ENCODE data around the gene THSD7A.

Gene THSD7A

DNA sequence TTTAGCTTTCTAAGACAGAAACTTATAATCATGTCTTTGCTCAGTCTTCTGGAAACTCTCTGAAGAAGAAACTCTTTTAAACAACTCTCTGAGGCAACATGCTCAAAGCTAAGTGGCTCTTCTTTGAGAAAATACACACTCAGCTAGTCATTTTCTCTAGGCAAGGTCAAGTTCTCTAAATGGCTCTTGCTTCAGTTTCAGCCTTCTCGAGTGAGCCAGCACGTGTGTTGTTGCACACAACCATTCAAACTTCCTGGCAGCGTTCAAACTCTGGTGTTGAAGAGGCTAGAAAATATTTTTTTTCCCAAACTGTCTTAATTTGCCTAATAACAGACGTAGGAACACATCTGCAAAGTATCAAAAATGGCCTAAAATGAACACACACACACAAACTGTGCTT, 129.1 kb downstream of the THSD7A start:
- DNase-seq (ENCODE audit: low read depth): peak; percentile 3
- no peak overlapping the region for H3K4me3 ChIP-seq (ENCODE audit: low read depth, low read length)
- TF ChIP-seq, protein P1, sequence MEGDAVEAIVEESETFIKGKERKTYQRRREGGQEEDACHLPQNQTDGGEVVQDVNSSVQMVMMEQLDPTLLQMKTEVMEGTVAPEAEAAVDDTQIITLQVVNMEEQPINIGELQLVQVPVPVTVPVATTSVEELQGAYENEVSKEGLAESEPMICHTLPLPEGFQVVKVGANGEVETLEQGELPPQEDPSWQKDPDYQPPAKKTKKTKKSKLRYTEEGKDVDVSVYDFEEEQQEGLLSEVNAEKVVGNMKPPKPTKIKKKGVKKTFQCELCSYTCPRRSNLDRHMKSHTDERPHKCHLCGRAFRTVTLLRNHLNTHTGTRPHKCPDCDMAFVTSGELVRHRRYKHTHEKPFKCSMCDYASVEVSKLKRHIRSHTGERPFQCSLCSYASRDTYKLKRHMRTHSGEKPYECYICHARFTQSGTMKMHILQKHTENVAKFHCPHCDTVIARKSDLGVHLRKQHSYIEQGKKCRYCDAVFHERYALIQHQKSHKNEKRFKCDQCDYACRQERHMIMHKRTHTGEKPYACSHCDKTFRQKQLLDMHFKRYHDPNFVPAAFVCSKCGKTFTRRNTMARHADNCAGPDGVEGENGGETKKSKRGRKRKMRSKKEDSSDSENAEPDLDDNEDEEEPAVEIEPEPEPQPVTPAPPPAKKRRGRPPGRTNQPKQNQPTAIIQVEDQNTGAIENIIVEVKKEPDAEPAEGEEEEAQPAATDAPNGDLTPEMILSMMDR (IDR thresholded peaks at IDR 0.05; ENCODE audit: insufficient read depth, low read depth, low read length, missing control alignments): no peak

DNA sequence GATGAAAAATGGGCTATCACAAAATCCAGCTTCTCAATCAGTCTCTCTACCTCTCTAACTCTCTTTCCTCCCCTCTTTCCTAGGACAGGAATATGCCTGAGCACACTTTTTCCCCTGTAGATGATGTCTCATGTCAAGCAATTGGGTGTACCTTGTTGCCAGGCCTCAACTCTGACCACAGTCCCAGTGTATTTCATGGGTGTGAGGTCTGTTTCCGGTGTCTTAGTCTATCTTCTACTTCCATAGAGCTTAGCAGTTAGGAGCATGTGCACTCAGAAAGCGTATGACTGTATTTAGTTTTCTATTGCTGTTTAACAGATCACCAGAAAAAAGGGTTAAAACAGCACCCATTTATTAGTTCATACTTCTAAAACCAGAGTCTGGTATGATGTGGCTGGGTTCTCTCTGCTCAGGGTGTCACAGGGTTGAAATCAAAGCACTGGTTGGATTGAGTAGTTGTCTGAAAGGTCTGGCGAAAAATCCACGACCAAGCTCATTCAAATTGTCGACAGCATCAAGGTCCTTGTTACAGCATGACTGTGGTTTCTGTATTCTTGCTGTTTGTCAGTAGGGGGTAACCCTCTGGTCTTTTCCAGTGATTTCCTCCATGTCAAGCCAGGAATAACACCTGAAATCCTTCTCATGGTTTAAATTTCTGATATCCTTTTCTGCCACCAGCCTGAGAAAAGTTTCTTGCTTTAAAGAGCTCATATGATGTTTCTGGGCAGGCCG, 130.0 kb downstream of the THSD7A start:
- TF ChIP-seq, protein P1 (IDR thresholded peaks at IDR 0.05; ENCODE audit: insufficient read depth, low read depth, low read length, missing control alignments): no peak

DNA sequence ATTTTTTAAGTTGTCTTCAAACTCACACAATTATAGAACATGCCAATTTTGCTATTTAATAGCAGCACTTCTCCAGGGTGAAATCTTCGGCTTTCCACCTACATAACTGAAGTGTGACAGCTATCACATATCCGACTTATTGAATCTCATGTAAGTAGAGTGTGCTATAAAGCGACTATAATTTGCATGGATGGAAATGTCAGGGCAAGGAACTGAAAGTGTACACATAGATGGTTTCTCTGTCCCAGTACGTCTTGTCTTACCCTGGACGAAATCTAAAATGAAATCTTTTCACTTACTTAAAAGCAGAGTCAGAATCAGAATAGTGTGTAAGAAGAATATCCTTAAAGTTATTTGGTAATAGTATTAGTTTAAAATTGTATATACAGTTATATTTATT, 132.3 kb downstream of the THSD7A start:
- TF ChIP-seq, protein P1 (IDR thresholded peaks at IDR 0.05; ENCODE audit: insufficient read depth, low read depth, low read length, missing control alignments): no peak
- H3K4me3 ChIP-seq (ENCODE audit: low read depth, low read length): no peak overlapping the region
- peak; percentile 9 for DNase-seq (ENCODE audit: low read depth)

More for the DNA sequence above, 130.0 kb downstream of the THSD7A start:
- H3K4me3 ChIP-seq (ENCODE audit: low read depth, low read length): no peak overlapping the region
- peak; percentile 1 for DNase-seq (ENCODE audit: low read depth)

DNA sequence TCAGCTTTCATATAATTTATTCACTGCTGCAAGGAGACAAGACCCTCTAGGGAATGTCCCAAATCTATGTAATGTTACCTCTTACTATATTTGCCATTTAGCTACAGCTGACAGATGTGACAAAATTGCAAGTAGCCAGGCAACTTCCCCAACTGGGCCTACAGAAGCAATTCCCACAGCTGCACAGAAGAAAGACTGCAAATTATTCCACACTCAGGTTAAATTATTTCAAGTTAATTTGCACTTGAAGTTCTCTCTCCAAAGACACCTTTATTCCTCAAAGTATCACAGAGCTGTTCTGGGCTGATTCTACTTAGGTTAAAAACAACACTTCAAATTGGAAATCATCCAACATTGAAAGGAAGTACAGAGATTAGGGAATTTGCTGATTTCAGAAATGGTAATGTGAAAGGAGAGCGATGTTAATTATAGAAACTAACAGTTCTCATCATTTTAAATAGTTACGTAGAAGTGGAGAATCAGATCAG, 133.6 kb downstream of the THSD7A start:
- no peak overlapping the region for H3K4me3 ChIP-seq (ENCODE audit: low read depth, low read length)
- no peak for DNase-seq (ENCODE audit: low read depth)
- TF ChIP-seq, protein P1 (IDR thresholded peaks at IDR 0.05; ENCODE audit: insufficient read depth, low read depth, low read length, missing control alignments): no peak

DNA sequence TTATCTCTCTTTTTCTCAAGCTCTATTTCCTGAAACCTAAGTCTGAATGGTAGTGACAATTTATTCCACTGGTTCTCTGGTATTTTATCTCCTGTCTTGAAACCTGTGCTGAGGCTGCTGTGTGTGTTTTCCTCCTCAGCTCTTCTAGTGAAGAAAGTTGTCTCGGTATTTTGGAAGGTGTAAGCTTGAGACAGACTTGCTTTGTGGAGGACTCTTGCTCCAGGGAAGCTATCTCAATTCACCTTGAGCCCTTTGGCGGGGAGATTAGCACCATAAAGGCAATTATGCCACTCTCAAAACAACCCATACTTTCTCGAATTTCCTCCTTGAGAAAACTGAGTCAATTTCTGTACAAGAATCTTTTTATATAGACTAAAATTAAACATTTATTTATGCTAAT, 141.6 kb downstream of the THSD7A start:
- H3K4me3 ChIP-seq (ENCODE audit: low read depth, low read length): no peak overlapping the region
- DNase-seq (ENCODE audit: low read depth): no peak
- TF ChIP-seq, protein P1 (IDR thresholded peaks at IDR 0.05; ENCODE audit: insufficient read depth, low read depth, low read length, missing control alignments): no peak

DNA sequence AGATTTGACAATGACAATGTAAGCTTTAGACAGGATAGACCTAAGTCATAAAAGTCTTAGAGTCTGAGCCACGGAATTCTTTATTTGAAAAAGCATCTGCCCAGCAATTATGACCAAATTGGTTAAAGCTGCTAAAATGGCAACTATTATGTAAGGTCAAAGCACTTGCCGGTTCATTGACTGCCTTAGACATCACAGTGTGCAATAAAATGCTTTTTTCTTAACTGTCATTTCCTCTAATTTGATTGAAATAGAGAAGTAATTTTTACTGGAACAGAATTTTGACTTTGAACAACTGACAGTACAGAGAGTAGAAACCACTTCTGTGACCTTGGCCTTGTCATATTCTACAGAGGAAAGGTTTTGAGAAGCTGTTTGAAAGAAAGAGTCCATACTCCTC, 142.9 kb downstream of the THSD7A start:
- DNase-seq (ENCODE audit: low read depth): no peak
- TF ChIP-seq, protein P1 (IDR thresholded peaks at IDR 0.05; ENCODE audit: insufficient read depth, low read depth, low read length, missing control alignments): no peak
- H3K4me3 ChIP-seq (ENCODE audit: low read depth, low read length): no peak overlapping the region

DNA sequence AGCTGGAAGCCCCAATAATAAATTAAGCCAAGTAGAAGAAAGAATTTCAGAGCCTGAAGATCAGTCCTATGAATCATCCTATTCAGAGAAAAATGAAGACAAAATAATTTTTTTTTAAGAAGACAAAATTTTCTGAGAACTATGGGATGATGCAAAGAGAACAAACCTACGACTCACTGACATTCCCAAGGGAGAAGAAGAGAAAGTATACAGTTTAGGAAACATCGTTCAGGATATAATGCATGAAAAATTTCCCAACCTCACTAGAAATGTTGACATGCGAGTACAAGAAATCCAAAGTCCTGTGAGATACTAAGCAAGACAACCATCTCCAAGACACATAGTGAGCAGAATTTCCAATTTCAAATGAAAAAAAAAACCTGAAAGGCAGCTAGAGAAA, 150.5 kb downstream of the THSD7A start:
- H3K4me3 ChIP-seq (ENCODE audit: low read depth, low read length): no peak overlapping the region
- TF ChIP-seq, protein P1 (IDR thresholded peaks at IDR 0.05; ENCODE audit: insufficient read depth, low read depth, low read length, missing control alignments): no peak
- no peak for DNase-seq (ENCODE audit: low read depth)

All from GM12865 (cell line).